GM18505 (cell line): ENCODE results near the gene RAB1B.
A peak's percentile ranks its signal among the peaks of the same experiment; 100 is the strongest.
"Not testable (repeated sequence)": the region's sequence is repeated elsewhere in the genome, so short reads cannot be mapped to it uniquely, and the experiment has no call there.

Experiments used
- ATAC-seq: cut with Tn5 transposase; IDR thresholded peaks from one replicate; pipeline ENCODE4 v1.9.1; 2021; ENCODE audit not compliant: unreplicated experiment
- POLR2A ChIP-seq: IDR thresholded peaks from 4 replicates; pipeline ENCODE4 v1.6.1; 2011; ENCODE audit warnings: borderline replicate concordance; ENCODE audit not compliant: insufficient read depth, insufficient read length; ENCODE audit errors: extremely low read depth

Gene RAB1B

DNA sequence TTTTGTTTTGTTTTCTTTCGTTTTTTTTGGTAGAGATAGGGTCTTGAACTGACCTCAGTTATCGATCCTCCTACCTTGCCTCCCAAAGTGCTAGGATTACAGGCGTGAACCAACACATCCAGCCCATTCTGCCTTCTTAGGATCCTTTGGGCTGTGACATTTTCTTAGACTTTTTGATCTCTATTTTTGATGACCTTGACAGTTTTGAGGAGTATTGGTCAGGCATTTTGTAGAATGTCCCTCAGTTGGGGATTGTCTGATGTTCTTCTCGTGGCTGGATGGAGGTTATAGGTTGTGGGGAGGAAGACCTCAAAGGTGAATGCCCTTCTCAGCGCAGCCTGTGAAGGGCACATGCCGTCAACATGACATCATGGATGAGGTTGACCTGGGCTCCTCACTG is 19.5 kb upstream of the RAB1B start:
- no peak for TF ChIP-seq POLR2A
- no peak for ATAC-seq

DNA sequence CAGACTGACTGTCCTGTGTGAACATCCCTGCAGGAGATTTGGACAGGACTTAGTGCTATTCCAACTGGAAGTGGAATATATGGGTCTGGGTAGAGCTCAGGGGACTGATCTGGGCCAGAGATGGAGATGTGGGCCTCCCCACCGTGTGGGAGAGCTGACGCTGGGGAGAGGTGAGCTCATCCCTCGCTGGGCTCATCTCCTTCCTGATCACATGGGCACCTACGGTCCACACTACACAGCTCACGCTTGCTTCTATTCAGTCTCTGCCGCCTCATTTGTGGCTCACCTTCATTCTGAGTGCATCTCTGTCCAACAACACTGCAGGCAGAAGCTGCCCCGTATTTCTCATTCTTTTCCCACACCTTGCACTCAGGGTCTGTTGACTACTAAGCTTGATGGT is 16.6 kb upstream of the RAB1B start:
- no peak for TF ChIP-seq POLR2A
- ATAC-seq: no peak

DNA sequence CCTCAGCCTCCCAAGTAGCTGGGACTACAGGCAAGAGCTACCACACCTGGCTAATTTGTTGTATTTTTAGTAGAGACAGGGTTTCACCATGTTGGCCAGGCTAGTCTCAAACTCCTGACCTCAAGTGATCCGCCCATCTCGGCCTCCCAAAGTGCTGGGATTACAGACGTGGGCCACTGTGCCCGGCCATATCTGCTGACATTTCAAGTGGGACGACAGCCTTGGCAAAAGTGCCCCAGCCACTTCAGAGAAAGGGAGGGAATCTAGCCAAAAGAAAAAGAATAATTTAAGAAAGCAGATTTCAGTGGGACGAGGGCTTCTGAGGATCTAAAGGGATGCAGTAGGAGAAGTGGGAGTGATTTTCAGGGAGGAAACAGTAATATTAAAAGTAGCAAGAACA is 15.4 kb upstream of the RAB1B start:
- ATAC-seq: not testable (repeated sequence)

DNA sequence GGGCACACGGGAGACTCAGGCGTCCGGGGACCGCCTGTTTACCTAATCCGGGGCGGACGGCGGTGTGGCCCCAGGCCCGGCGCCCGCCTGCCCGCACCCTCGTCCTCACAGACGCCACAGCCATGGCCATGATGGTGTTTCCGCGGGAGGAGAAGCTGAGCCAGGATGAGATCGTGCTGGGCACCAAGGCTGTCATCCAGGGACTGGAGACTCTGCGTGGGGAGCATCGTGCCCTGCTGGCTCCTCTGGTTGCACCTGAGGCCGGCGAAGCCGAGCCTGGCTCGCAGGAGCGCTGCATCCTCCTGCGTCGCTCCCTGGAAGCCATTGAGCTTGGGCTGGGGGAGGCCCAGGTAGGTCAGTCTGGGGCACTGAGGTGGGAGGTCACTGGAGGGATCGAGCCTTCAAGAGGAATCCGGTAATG is 10.0 kb upstream of the RAB1B start:
- no peak for ATAC-seq
- peak; percentile 4 for TF ChIP-seq POLR2A

DNA sequence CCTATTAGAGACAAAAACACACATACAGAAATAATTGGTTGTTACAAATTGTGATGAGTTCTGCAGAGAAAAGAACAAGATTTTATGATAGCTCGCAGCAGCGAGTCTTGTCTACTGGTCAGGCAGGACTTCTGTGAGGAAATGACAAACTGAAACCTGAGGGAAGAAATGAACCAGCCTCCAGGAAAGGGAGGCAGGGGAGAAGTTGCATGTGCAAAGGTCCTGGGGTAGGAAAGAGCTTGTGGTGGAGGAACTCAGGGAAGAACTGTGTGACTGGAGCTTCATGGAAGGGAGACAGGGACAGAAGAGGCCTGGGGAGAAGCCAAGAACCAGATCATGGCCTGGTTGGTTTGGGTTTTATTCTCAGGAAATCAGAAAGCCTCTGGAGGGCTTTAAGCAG is 9.2 kb upstream of the RAB1B start:
- no peak for ATAC-seq
- TF ChIP-seq POLR2A: no peak

DNA sequence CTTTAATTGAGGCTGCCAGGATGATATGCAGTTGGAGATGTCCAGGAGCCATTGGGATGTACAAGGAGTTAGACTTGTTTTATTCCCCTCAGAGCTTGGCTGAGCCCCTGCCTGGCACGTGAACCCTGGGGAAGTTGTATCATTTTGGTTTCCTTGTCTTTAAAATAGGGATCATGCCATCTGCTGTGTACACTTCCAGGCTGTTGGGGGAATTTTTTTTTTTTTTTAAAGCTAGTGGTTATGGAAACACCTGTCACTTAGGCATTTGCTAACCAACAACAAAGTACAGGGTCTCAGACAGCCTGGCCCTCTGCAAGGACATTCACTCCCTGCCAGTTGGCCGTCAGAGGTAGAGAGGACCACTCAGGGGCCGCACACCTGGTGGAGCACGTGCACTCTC is 8.5 kb upstream of the RAB1B start:
- no peak for TF ChIP-seq POLR2A
- no peak for ATAC-seq

DNA sequence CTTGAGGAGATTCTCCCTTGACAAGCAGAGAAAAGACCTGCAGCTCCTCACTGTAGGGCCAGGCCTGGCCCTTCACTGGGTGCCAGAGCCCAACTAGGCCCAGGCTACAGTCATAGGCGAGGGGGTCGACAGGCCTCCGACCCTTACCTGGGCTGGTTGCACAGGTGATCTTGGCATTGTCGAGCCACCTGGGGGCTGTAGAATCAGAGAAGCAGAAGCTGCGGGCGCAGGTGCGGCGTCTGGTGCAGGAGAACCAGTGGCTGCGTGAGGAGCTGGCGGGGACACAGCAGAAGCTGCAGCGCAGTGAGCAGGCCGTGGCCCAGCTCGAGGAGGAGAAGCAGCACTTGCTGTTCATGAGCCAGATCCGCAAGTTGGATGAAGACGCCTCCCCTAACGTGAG is 6.9 kb upstream of the RAB1B start:
- no peak for ATAC-seq
- no peak for TF ChIP-seq POLR2A

DNA sequence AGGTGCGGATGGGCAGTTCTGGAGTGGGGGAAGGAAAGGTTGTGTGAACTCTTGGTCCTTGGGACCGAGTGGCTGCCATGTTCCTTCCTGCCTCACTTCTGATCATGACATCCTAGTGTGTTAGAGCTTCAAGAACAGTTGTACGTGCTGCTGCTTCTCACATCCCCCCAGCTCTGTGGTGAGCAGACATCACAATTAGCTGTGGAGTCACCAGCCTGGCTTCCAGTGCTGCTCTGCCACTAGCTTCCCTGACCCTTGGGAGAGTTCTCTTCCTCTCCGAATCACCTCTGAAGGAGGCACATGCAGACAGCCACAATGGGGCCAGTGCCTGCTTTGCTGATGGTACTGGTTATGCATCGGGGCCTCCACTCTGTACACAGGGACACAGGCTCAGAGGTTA is 6.2 kb upstream of the RAB1B start:
- no peak for ATAC-seq
- no peak for TF ChIP-seq POLR2A

DNA sequence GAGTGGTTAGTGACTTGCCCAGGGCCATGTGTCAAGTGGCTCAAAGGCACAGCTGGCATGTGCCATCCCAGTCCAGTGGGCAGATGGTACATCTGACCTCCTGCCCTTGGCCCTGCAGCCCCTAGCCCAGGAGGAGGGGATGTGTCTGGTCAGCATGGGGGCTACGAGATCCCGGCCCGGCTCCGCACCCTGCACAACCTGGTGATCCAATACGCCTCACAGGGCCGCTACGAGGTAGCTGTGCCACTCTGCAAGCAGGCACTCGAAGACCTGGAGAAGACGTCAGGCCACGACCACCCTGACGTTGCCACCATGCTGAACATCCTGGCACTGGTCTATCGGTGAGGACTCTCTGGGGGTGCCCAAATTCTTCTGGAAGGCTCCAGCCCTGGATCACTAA is 5.7 kb upstream of the RAB1B start:
- no peak for TF ChIP-seq POLR2A
- no peak for ATAC-seq

DNA sequence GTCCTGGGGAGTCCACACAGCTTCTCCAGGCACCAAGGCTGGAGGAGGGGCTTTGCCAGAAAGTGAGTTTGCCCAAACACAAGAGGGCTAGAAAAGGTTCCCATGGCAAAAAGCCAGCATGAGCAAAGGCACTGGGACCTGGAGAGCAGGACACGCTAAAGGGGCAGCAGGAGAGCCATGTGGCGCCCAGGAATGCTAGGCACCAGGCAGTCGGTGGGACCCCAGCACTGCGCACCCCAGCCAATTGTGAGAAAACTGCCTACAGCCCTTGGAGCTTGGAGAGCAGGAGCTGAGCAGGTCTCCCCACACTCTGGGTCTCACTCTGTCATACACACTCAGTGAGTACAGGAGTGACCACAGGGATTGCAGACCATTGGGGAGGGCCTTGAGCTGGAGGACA is 5.2 kb upstream of the RAB1B start:
- TF ChIP-seq POLR2A: no peak
- ATAC-seq: no peak

DNA sequence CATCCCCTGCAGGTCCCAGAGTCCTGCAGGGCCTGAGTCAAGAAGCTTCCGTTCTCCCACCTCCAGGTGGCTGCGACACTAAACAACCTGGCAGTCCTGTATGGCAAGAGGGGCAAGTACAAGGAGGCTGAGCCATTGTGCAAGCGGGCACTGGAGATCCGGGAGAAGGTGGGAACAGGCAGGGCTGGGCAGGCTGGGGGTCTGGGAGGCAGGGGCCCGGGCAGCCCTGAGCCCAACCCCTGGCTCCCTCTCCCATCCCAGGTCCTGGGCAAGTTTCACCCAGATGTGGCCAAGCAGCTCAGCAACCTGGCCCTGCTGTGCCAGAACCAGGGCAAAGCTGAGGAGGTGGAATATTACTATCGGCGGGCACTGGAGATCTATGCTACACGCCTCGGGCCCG is 4.7 kb upstream of the RAB1B start:
- TF ChIP-seq POLR2A: no peak
- ATAC-seq: no peak

DNA sequence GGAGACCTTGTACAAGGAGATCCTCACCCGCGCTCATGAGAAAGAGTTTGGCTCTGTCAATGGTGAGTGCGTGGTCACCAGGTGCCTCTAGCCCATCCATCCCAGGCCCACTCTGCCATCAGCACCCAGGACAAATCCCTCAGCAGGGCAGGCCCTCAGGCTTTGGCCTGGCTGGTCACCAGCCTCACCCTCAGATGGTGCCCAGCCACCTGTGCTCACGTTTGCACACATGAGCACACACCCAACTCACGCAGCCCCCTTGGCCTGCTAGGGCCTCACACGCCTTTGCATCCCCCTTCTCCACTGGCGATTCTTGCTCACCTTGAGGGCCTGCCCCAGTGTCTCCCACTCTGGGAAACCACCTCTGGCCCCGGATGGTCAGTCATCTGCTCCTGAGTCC is 4.1 kb upstream of the RAB1B start:
- ATAC-seq: no peak
- TF ChIP-seq POLR2A: no peak

DNA sequence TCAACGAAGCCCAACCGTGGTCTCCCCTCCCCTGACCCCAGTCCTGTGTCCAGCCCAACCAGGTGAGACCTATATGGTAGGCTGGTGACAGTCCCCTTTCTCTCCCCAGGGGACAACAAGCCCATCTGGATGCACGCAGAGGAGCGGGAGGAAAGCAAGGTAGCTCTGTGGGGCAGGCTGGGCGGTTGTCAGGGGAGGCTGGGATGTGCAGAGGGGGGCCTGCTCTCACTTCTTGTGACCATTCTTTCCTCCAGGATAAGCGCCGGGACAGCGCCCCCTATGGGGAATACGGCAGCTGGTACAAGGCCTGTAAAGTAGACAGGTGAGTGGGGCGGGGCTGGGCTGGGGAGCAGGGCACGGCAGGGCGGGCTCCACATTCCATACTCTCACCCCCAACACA is 3.5 kb upstream of the RAB1B start:
- ATAC-seq: no peak
- no peak for TF ChIP-seq POLR2A

DNA sequence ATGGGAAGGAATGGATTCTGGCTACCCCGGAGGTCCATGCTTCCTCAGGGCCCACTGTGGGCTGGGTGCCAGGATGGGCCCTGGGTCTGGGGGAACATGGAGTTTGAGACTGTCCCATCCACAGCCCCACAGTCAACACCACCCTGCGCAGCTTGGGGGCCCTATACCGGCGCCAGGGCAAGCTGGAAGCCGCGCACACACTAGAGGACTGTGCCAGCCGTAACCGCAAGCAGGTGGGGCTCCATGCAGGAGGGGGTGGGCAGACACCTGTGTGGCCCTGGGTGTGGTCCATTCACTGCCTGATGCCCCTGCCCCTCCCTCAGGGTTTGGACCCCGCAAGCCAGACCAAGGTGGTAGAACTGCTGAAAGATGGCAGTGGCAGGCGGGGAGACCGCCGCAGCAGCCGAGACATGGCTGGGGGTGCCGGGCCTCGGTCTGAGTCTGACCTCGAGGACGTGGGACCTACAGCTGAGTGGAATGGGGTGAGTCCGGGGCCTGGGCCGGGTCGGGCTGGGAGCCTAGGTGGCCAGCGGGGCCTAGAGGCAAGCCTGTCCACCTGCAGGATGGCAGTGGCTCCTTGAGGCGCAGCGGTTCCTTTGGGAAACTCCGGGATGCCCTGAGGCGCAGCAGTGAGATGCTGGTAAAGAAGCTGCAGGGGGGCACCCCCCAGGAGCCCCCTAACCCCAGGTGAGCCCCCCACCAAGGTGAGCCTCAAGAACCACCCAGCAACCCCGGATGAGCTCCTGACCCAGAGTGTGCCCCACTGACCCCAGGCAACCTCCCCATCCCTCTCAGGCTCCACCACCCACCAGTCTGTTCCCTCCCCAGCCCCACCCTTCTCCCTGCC is 2.7 kb upstream of the RAB1B start:
- TF ChIP-seq POLR2A: no peak
- ATAC-seq: no peak
